T1000 (cell line): Measurements from ENCODE around the gene STXBP5L.
"Not testable (repeated sequence)": the region's sequence is repeated elsewhere in the genome, so short reads cannot be mapped to it uniquely, and the experiment has no call there.

ENCODE experiments used
- DNase-seq: peaks from one replicate; lab custom pipeline; 2025; ENCODE audit warnings: mixed read lengths; lab: John Stamatoyannopoulos, UW

Gene STXBP5L

GRCh38 chr3:121231872-121232271 lies 323.9 kb downstream of the STXBP5L start:
- DNase-seq = no peak

GRCh38 chr3:121232309-121233225 lies 324.6 kb downstream of the STXBP5L start:
- no peak for DNase-seq

GRCh38 chr3:121243208-121243607 lies 335.2 kb downstream of the STXBP5L start:
- no peak for DNase-seq

GRCh38 chr3:121252676-121253075 lies 344.7 kb downstream of the STXBP5L start:
- DNase-seq = no peak

- no peak for DNase-seq
Observed at GRCh38 chr3:121269389-121269788, 361.4 kb downstream of the STXBP5L start.

GRCh38 chr3:121274411-121274810 lies 366.4 kb downstream of the STXBP5L start:
- peak; percentile 6 for DNase-seq

GRCh38 chr3:121295452-121295851 lies 387.4 kb downstream of the STXBP5L start:
- DNase-seq = no peak

GRCh38 chr3:121295979-121296378 lies 388.0 kb downstream of the STXBP5L start:
- DNase-seq = no peak

GRCh38 chr3:121324320-121324719 lies 416.3 kb downstream of the STXBP5L start:
- DNase-seq = no peak

- DNase-seq = no peak
Observed at GRCh38 chr3:121330118-121330517, 422.1 kb downstream of the STXBP5L start.

- no peak for DNase-seq
Observed at GRCh38 chr3:121330634-121331033, 422.6 kb downstream of the STXBP5L start.

- not testable (repeated sequence) for DNase-seq
Observed at GRCh38 chr3:121355960-121356359, 448.0 kb downstream of the STXBP5L start.

- DNase-seq = no peak
Observed at GRCh38 chr3:121362035-121362734, 454.2 kb downstream of the STXBP5L start.

GRCh38 chr3:121388308-121388707 lies 480.3 kb downstream of the STXBP5L start:
- DNase-seq = not testable (repeated sequence)

GRCh38 chr3:121395967-121396366 lies 488.0 kb downstream of the STXBP5L start:
- not testable (repeated sequence) for DNase-seq

GRCh38 chr3:121398051-121398450 lies 490.0 kb downstream of the STXBP5L start:
- not testable (repeated sequence) for DNase-seq

GRCh38 chr3:121399820-121400219 lies 491.8 kb downstream of the STXBP5L start:
- no peak for DNase-seq

GRCh38 chr3:121405631-121406030 lies 497.6 kb downstream of the STXBP5L start:
- no peak for DNase-seq

GRCh38 chr3:121411523-121411922 lies 503.5 kb downstream of the STXBP5L start:
- no peak for DNase-seq

- no peak for DNase-seq
Observed at GRCh38 chr3:121414924-121415323, 506.9 kb downstream of the STXBP5L start.

- no peak for DNase-seq
Observed at GRCh38 chr3:121418182-121418581, 510.2 kb downstream of the STXBP5L start.

- no peak for DNase-seq
Observed at GRCh38 chr3:121424549-121424948, 516.5 kb downstream of the STXBP5L start.

GRCh38 chr3:121430664-121431215 lies 522.7 kb downstream of the STXBP5L start:
- no peak for DNase-seq
